Heart right ventricle (tissue), 16 donors: ENCODE data around the gene LBHD1. TPM values are rescaled to one million over a fixed set of nuclear protein-coding genes. Genes with fewer than 3 reads are reported as not detected.

Experiments
- ATAC-seq, 8 donors: fragments of 200-7000 bp; cut with Tn5 transposase; one replicate each; pipeline ENCODE4 v1.9.1; 2020; ENCODE audit warnings: mild to moderate bottlenecking in 8 of 8, moderate library complexity in 8 of 8, moderate number of reproducible peaks in 1 of 8
- DNase-seq, 2 donors: peaks; one replicate each; pipeline ENCODE4 v3.0.0-alpha.2; 2020
- H3K27ac ChIP-seq, 10 donors: fragments of 200-600 bp; sonication (generic) in 2 of 10; one replicate each; pipeline versions ENCODE4 v1.5.0 to v1.8.0; 2020 to 2022; ENCODE audit warnings: mild to moderate bottlenecking in 3 of 10
- H3K27me3 ChIP-seq, 7 donors: fragments of 200-600 bp; one replicate each; pipeline ENCODE4 v1.8.0; 2021 to 2022; ENCODE audit warnings: mild to moderate bottlenecking in 2 of 7
- H3K36me3 ChIP-seq, 9 donors: fragments of 200-600 bp; sonication (generic) in 1 of 9; one replicate each; pipeline versions ENCODE4 v1.5.0 to v1.8.0; 2020 to 2022; ENCODE audit warnings: mild to moderate bottlenecking in 2 of 9
- H3K4me1 ChIP-seq, 9 donors: fragments of 200-600 bp; sonication (generic) in 1 of 9; one replicate each; pipeline versions ENCODE4 v1.5.0 to v1.8.0; 2020 to 2022; ENCODE audit warnings: mild to moderate bottlenecking in 4 of 9
- H3K4me3 ChIP-seq, 10 donors: fragments of 200-600 bp; sonication (generic) in 2 of 10; one replicate each; pipeline versions ENCODE4 v1.5.0 to v1.8.0; 2020 to 2022; ENCODE audit warnings: mild to moderate bottlenecking in 7 of 10, moderate library complexity in 2 of 10
- H3K9me3 ChIP-seq, 11 donors: fragments of 200-600 bp in 10 of 11; sonication (generic) in 2 of 11; one replicate each; pipeline versions ENCODE4 v1.5.0 to v1.8.0; 2013 to 2022; ENCODE audit warnings: mild to moderate bottlenecking in 2 of 11, control low read depth in 1 of 11, moderate library complexity in 1 of 11
- WGBS, 2 donors: extraction: QIAGEN DNeasy Blood & Tissue Kit; methylation state at CpG; one replicate each; pipeline ENCODE4 v1.1.7; 2013; ENCODE audit warnings: inconsistent platforms in 1 of 2; 5-methylcytosine and 5-hydroxymethylcytosine counted together
- intact Hi-C, 10 donors: fragments of 100-400 bp; cut with DNase I; formaldehyde crosslinking; loops; one replicate each; pipeline versions ENCODE4 v1.11.1 to v1.14.2; 2022
- polyA plus RNA-seq, 2 donors: library from polyadenylated mRNA; stranded (reverse); fragments of 200-250 nt; gene quantifications; one replicate each; pipeline ENCODE4 v1.2.3, GENCODE V29; 2013
- total RNA-seq, 10 donors: library from RNA; stranded (reverse); fragmentation: NEBNext Ultra II Directional in 3 of 10; extraction: Animal tissue kit (Norgen Biotek cat#: 25700) in 3 of 10; gene quantifications; one replicate each; pipeline versions ENCODE4 v1.2.1 to v1.2.4, GENCODE V29; 2021 to 2023
- TF ChIP-seq, protein P1 (sequence below), 9 donors: fragments of 200-600 bp; sonication (generic) in 2 of 9; IDR thresholded peaks; one replicate each; pipeline versions ENCODE4 v1.5.0 to v1.8.0; 2021 to 2022; ENCODE audit warnings: antibody characterized with exemption in 9 of 9, mild to moderate bottlenecking in 5 of 9, moderate library complexity in 1 of 9
- donor health status: Arrhythmogenic right ventricular cardiomyopathy.
- donor health status: ischemic (EF 13 %, LVEDD 7.1; RV severe dilation, severe dysfunction).
- donor health status: healthy with polysubstance abuse.
- donor health status: DM: no; HTN: yes; CAD: no.
- donor health status: DM: no; HTN: no; CAD: no.
- donor health status: ischemic (EF 25% LVEDD 6.9; RV normal size, moderate dysfunction).
- donor health status: ischemic (EF 25% LVEDD 5.7; RV mildly dilated, moderate dysfunction).
- donor health status: healthy.
- donor health status: DM: yes; HTN: yes; CAD: no.
- donor health status: Ischemic cardiomyopathy.
- donor health status: ischemic (EF 35%, LVEDD 5.7; RV mildly dilated, moderate dysfunction).
- donor health status: nonischemic (EF 11% LVEDD 7.7; RV severe dilation, severe dysfunction).
- donor health status: DM: yes; HTN: yes; CAD: no.
- donor health status: PGD.
- donor health status: ischemic (EF 29% LVEDD 5.4; RV normal size, mild dysfunction).
- donor health status: nonischemic (EF 23%, LVEDD 6.1; RV moderate dilation, normal function).

The LBHD1 gene
- total and polyA plus RNA-seq, 12 donors = 1.6 to 6.4 (median 3.0) TPM

DNA sequence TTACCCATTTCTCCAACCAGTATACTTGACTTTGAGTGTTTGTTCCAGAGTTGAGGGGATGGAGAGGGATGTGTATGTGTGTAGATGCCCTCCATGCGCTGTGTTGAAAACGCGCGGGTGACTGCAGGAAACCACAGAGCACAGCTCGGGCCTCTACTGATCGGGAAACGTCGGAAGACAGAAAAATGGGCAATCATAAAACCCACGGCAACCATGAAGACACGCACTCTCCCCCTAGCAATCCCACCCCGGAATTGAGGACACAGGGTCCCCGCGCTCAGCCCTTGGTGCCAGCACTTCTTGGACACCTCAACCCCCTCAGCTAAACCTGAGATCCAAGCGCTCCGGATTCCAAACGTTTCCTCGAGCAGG lies 845 bp downstream of the LBHD1 start:
- ATAC-seq = peak in 7 of 8 donors; percentile 20 to 52 (median 42)
- Histone ChIP-seq H3K27me3 (no peaks in the 10 kb centered on the region), H3K4me1 (peaks cover 16 to 67% (median 48%) of the 10 kb centered on the region in 9 donors), H3K36me3 (peaks cover 0 to 55% (median 2%) of the 10 kb centered on the region in 9 donors), H3K4me3 (peak overlapping the region; percentile 61 to 94 (median 83)), H3K27ac (peak overlapping the region; percentile 83 to 95 (median 90)), H3K9me3 (no peaks in the 10 kb centered on the region)
- TF ChIP-seq, protein P1, sequence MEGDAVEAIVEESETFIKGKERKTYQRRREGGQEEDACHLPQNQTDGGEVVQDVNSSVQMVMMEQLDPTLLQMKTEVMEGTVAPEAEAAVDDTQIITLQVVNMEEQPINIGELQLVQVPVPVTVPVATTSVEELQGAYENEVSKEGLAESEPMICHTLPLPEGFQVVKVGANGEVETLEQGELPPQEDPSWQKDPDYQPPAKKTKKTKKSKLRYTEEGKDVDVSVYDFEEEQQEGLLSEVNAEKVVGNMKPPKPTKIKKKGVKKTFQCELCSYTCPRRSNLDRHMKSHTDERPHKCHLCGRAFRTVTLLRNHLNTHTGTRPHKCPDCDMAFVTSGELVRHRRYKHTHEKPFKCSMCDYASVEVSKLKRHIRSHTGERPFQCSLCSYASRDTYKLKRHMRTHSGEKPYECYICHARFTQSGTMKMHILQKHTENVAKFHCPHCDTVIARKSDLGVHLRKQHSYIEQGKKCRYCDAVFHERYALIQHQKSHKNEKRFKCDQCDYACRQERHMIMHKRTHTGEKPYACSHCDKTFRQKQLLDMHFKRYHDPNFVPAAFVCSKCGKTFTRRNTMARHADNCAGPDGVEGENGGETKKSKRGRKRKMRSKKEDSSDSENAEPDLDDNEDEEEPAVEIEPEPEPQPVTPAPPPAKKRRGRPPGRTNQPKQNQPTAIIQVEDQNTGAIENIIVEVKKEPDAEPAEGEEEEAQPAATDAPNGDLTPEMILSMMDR (IDR thresholded peaks at IDR 0.05) = no peak
- 1% methylated on average over 17 of the region's 17 CpGs for WGBS, 2 donors
- intact Hi-C loops = loop anchor here in 2 of 10 donors (5.0 kb wide), 1 partner anchor 36 kb away; the partner anchor contains the start of genes BSCL2 (in 2 of the 2) and GNG3 (in 2 of the 2)
- DNase-seq = no peak

- Histone ChIP-seq H3K4me1 (peaks cover 19 to 70% (median 52%) of the 10 kb centered on the region in 9 donors), H3K9me3 (no peaks in the 10 kb centered on the region), H3K4me3 (no peak overlapping the region), H3K36me3 (peaks cover 0 to 39% (median 0%) of the 10 kb centered on the region in 9 donors), H3K27me3 (no peaks in the 10 kb centered on the region), H3K27ac (peak overlapping the region in 3 of 10 donors; percentile 10 to 93 (median 32))
- 66 to 70% methylated on average over 4 of the region's 4 CpGs for WGBS, 2 donors
- DNase-seq (no peak), ATAC-seq (no peak)
- TF ChIP-seq, protein P1 (IDR thresholded peaks at IDR 0.05) = no peak
- intact Hi-C loops = loop anchor here in 4 of 10 donors (5.0 kb wide), 3 partner anchors 38 to 72 kb away; partner anchors contain the start of genes BSCL2 (in 3 of the 4), GNG3 (in 3 of the 4) and MTA2 (in 1 of the 4)
Observed at GRCh38 chr11:62669420-62670161, 2.5 kb downstream of the LBHD1 start.

DNA sequence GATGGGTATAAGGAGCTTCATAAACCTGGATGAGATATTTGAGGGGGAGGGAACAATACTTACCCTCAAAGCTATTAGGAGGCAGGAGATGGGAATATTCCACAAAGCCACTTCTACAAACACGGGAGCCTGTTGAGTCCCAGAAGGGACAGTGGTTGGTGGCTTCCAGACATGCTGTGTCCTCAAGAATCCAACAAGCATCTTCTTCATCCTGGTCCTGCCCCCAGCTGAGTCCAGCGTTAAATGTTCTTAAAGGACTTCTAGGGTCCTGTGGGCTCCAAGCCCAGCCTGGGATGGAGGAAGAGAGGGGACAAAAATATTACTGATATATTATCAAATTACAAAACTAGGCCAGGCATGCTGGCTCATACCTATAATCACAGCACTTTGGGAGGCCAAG lies 4.6 kb downstream of the LBHD1 start:
- H3K4me1 ChIP-seq = peaks cover 19 to 65% (median 50%) of the 10 kb centered on the region in 9 donors
- intact Hi-C loops = loop anchor here in 2 of 10 donors (5.0 kb wide), 3 partner anchors 40 to 70 kb away; partner anchors contain the start of genes BSCL2 (in 1 of the 2), GNG3 (in 1 of the 2) and MTA2 (in 1 of the 2)
- H3K9me3 ChIP-seq = no peaks in the 10 kb centered on the region
- DNase-seq (no peak), ATAC-seq (no peak)
- no peak overlapping the region for H3K4me3 ChIP-seq
- WGBS, 2 donors = 67 to 80% methylated on average over 2 of the region's 2 CpGs
- peaks cover 0 to 30% (median 4%) of the 10 kb centered on the region in 9 donors for H3K36me3 ChIP-seq
- no peaks in the 10 kb centered on the region for H3K27me3 ChIP-seq
- no peak overlapping the region for H3K27ac ChIP-seq
- TF ChIP-seq, protein P1 (IDR thresholded peaks at IDR 0.05) = no peak

DNA sequence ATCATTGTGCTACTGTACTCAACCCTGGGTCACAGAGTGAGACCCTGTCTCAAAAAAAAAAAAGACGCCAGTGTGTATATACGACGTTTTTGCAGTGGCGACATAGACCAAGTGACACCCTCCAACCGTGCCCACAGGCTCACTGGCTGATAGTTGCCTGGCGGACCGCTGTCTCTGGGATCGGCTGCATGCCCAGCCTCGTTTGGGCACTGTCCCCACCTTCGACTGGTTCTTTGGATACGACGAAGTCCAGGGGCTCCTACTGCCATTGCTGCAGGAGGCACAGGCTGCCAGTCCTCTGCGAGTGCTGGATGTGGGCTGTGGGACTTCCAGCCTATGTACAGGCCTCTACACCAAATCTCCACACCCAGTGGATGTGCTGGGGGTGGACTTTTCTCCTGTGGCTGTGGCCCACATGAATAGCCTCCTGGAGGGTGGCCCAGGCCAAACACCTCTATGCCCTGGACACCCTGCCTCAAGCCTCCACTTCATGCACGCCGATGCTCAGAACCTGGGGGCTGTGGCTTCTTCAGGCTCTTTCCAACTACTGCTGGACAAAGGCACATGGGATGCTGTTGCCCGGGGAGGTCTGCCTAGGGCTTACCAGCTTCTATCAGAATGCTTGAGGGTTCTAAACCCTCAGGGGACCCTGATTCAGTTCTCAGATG lies 5.7 kb downstream of the LBHD1 start:
- TF ChIP-seq, protein P1 (IDR thresholded peaks at IDR 0.05) = no peak
- peak in 2 of 8 donors; percentile 1 for ATAC-seq
- intact Hi-C loops = loop anchor here in 2 of 10 donors (5.0 kb wide), 3 partner anchors 41 to 69 kb away; partner anchors contain the start of genes BSCL2 (in 1 of the 2), GNG3 (in 1 of the 2) and MTA2 (in 1 of the 2)
- H3K9me3 ChIP-seq = no peaks in the 10 kb centered on the region
- 38 to 52% methylated on average over 16 of the region's 16 CpGs for WGBS, 2 donors
- DNase-seq = no peak
- H3K27me3 ChIP-seq = no peaks in the 10 kb centered on the region
- peaks cover 19 to 60% (median 47%) of the 10 kb centered on the region in 9 donors for H3K4me1 ChIP-seq
- peak overlapping the region in 9 of 10 donors; percentile 80 to 94 (median 91) for H3K27ac ChIP-seq
- peak overlapping the region; percentile 59 to 95 (median 80) for H3K4me3 ChIP-seq
- peaks cover 0 to 41% (median 10%) of the 10 kb centered on the region in 9 donors for H3K36me3 ChIP-seq
